HCT116 (cell line): ENCODE results near the gene HHIPL1.

ENCODE experiments used
- CTCF ChIP-seq, 3 experiments: fragments of 200-600 bp in 1 of 3; sonication (generic) in 1 of 3; IDR thresholded peaks in 2 of 3; conservative IDR thresholded peaks in 1 of 3; 2 replicates each; pipeline ENCODE4 v1.5.1; 2012 to 2017; ENCODE audit warnings: low read depth in 2 of 3, low read length in 2 of 3, antibody characterized with exemption in 1 of 3, borderline replicate concordance in 1 of 3, control low read depth in 1 of 3, mild to moderate bottlenecking in 1 of 3, mixed read lengths in 1 of 3, mixed run types in 1 of 3, moderate library complexity in 1 of 3; ENCODE audit not compliant: insufficient read depth in 1 of 3
- MAX ChIP-seq: IDR thresholded peaks from 2 replicates; pipeline ENCODE4 v1.6.1; 2012

DNA sequence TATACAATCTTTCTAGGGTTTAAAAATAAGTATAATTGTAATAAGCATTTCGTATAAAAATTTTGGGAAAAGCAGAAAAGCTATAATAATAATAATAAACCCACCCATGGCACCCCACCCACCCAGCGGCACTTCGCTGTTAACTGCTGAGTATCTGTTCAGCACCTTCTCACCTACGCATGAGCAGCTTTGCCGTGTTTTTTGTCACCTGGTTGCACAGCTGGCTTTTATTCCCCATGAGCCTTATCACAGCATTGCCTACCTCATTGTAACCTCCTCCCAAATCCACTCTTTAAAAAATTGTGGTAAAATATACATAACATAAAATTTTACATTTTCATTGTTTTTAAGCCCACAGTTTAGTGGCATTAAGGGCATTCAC is 73.9 kb downstream of the HHIPL1 start:
- TF ChIP-seq CTCF (IDR thresholded peaks at IDR 0.05 in 2 of 3, conservative IDR thresholded peaks at IDR 0.05 in 1 of 3; ENCODE audit: borderline replicate concordance in 1 of 3, insufficient read depth in 1 of 3, low read depth in 2 of 3, low read length in 2 of 3): no peak
- TF ChIP-seq MAX: no peak
